GM23338 (cell line): Measurements from ENCODE around the gene ITGA3. TPM values are rescaled to one million over a fixed set of nuclear protein-coding genes. Genes with fewer than 3 reads are reported as not detected.

Source experiments
- ATAC-seq: fragments of 200-7000 bp; cut with Tn5 transposase; 3 replicates; pipeline ENCODE4 v1.9.1; 2020
- DNase-seq: peaks from one replicate; pipeline ENCODE4 v3.0.0-alpha.2; 2015; ENCODE audit warnings: low spot score
- H2AFZ ChIP-seq: fragments of 200-600 bp; sonication (generic); 2 replicates; pipeline ENCODE4 v1.8.0; 2016; ENCODE audit warnings: antibody characterized with exemption, mild to moderate bottlenecking, moderate library complexity
- H3F3A ChIP-seq: fragments of 200-600 bp; sonication (generic); replicated peaks from 2 replicates; pipeline ENCODE4 v1.8.0; 2017; ENCODE audit warnings: antibody characterized with exemption, mixed run types, low read depth
- H3K27ac ChIP-seq: fragments of 200-600 bp; sonication (generic); 2 replicates; pipeline ENCODE4 v1.6.1; 2016; ENCODE audit warnings: low read depth
- H3K27me3 ChIP-seq: fragments of 200-600 bp; sonication (generic); 2 replicates; pipeline ENCODE4 v1.8.0; 2016; ENCODE audit warnings: mild to moderate bottlenecking, mixed run types, moderate library complexity; ENCODE audit not compliant: insufficient read depth
- H3K36me3 ChIP-seq: fragments of 200-600 bp; sonication (generic); 2 replicates; pipeline ENCODE4 v1.8.0; 2016; ENCODE audit warnings: mild to moderate bottlenecking; ENCODE audit not compliant: insufficient read depth
- H3K4me1 ChIP-seq: fragments of 200-600 bp; sonication (generic); 2 replicates; pipeline ENCODE4 v1.8.0; 2016; ENCODE audit warnings: mild to moderate bottlenecking, moderate library complexity; ENCODE audit not compliant: insufficient read depth
- H3K4me2 ChIP-seq: fragments of 200-600 bp; sonication (generic); 2 replicates; pipeline ENCODE4 v1.7.1; 2017; ENCODE audit warnings: mixed run types
- H3K4me3 ChIP-seq: fragments of 200-600 bp; sonication (generic); 2 replicates; pipeline ENCODE4 v1.6.1; 2016; ENCODE audit warnings: mixed run types
- H3K79me2 ChIP-seq: fragments of 200-600 bp; sonication (generic); replicated peaks from 2 replicates; pipeline ENCODE4 v1.8.0; 2017; ENCODE audit warnings: mild to moderate bottlenecking; ENCODE audit not compliant: insufficient read depth
- H3K9me2 ChIP-seq: fragments of 200-600 bp; sonication (generic); 2 replicates; pipeline ENCODE4 v1.8.0; 2017; ENCODE audit not compliant: insufficient read depth
- H4K20me1 ChIP-seq: fragments of 200-600 bp; sonication (generic); replicated peaks from 2 replicates; pipeline ENCODE4 v1.8.0; 2017; ENCODE audit warnings: mild to moderate bottlenecking; ENCODE audit not compliant: insufficient read depth
- H3K27ac Mint-ChIP-seq: 2 replicates; pipeline ENCODE4 v1.8.0; 2020; ENCODE audit warnings: inconsistent platforms, mild to moderate bottlenecking, moderate library complexity, mixed read lengths
- H3K27me3 Mint-ChIP-seq: 3 replicates; pipeline ENCODE4 v1.8.0; 2022; ENCODE audit warnings: low read depth, mild to moderate bottlenecking, moderate library complexity, mixed read lengths, inconsistent platforms; ENCODE audit not compliant: insufficient read depth, poor library complexity
- H3K36me3 Mint-ChIP-seq: 3 replicates; pipeline ENCODE4 v1.8.0; 2021; ENCODE audit warnings: low read depth, mild to moderate bottlenecking, inconsistent platforms, moderate library complexity, mixed read lengths
- H3K4me1 Mint-ChIP-seq: 3 replicates; pipeline ENCODE4 v1.8.0; 2020; ENCODE audit warnings: mild to moderate bottlenecking, inconsistent platforms, mixed read lengths
- H3K4me3 Mint-ChIP-seq: 3 replicates; pipeline ENCODE4 v1.8.0; 2021; ENCODE audit warnings: moderate library complexity, mild to moderate bottlenecking, inconsistent platforms, mixed read lengths
- H3K9me3 Mint-ChIP-seq: 3 replicates; pipeline ENCODE4 v1.8.0; 2020; ENCODE audit warnings: moderate library complexity, mild to moderate bottlenecking, inconsistent platforms, mixed read lengths
- EZH2 ChIP-seq: fragments of 200-600 bp; sonication (generic); IDR thresholded peaks from one replicate; pipeline ENCODE4 v1.8.0; 2017; ENCODE audit warnings: antibody characterized with exemption, mild to moderate bottlenecking, low read depth; ENCODE audit not compliant: unreplicated experiment
- EZH2phosphoT487 ChIP-seq: fragments of 200-600 bp; sonication (generic); IDR thresholded peaks from one replicate; pipeline ENCODE4 v1.8.1; 2018; ENCODE audit warnings: antibody characterized with exemption; ENCODE audit not compliant: unreplicated experiment
- JUNB ChIP-seq: IDR thresholded peaks from one replicate; pipeline ENCODE4 v1.6.1; 2016; ENCODE audit warnings: antibody characterized with exemption; ENCODE audit not compliant: unreplicated experiment
- NANOG ChIP-seq: IDR thresholded peaks from 2 replicates; pipeline ENCODE4 v1.6.1; 2016; ENCODE audit warnings: antibody characterized with exemption, borderline replicate concordance
- POLR2AphosphoS5 ChIP-seq: IDR thresholded peaks from 2 replicates; pipeline ENCODE4 v1.6.1; 2016; ENCODE audit warnings: antibody characterized with exemption, low read depth
- ZNF114 ChIP-seq: fragments of 250-450 bp; sonication (Bioruptor Pico); IDR thresholded peaks from 2 replicates; pipeline ENCODE4 v1.5.0; 2020; ENCODE audit warnings: mild to moderate bottlenecking, moderate library complexity
- polyA plus RNA-seq: library from polyadenylated mRNA; unstranded; fragments of >200 nt; fragmentation: Nextera tagmentation; extraction: Ambion mirVana; gene quantifications from 2 replicates; pipeline ENCODE4 v1.2.1, GENCODE V29; 2016
- total RNA-seq: library from RNA; depleted of rRNA; stranded (reverse); fragments of >200 nt; shearing (Covaris generic); gene quantifications from 2 replicates; pipeline ENCODE4 v1.2.3, GENCODE V29; 2014
- TF ChIP-seq, protein P1 (sequence below): IDR thresholded peaks from 2 replicates; pipeline ENCODE4 v1.6.1; 2016; ENCODE audit warnings: antibody characterized with exemption
- TF ChIP-seq, protein P2 (sequence below), 2 experiments: fragments of 200-600 bp in 1 of 2; sonication (generic) in 1 of 2; conservative IDR thresholded peaks; 2 replicates each; pipeline versions ENCODE4 v1.5.1 to v1.6.1; 2016 to 2017; ENCODE audit warnings: antibody characterized with exemption in 2 of 2, low read depth in 2 of 2, mild to moderate bottlenecking in 2 of 2, moderate library complexity in 1 of 2

ITGA3 gene
- total and polyA plus RNA-seq, 2 experiments from 2014 or later: 9.6 to 28.3 TPM

DNA sequence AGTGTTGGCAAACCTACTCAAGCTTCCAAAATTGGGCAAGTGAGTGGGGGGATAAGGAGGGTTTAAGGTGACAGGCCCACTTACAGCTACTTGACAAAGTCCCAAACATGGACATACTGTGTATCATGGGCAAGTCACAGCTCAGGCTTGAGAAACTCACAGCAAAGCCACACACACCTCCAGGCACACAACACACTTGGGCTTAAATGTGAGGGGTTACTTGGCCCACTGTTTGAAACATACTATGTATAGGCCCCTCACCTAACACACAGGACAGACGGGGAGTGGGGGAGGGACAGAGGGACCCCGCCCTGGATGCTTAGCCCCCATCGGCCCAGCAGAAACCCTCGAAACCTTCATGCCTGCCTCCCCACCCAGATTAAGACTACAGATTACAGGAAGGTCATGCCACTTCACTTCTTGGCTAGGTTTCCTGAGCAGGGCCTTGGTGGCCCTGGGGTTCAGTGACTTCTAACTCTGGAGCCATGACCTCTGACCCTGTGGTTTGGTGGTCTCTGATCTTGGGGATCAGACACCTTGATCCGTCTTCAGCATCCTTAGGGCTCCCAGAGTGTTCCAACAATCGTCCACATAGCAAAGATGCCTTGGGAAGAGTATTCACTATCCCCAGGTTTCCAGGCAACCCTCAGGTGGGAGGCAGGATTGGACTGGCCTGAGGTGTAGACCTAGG lies 76.3 kb downstream of the ITGA3 start:
- Mint-ChIP-seq H3K4me1 (peaks cover 58% of the 10 kb centered on the region), H3K27ac (no peak overlapping the region), H3K27me3 (peaks cover 37% of the 10 kb centered on the region), H3K4me3 (no peak overlapping the region; the same call in 2 of the 3 replicates), H3K9me3 (no peaks in the 10 kb centered on the region), H3K36me3 (peaks cover 4% of the 10 kb centered on the region; the same call in 1 of the 3 replicates)
- no peak for TF ChIP-seq NANOG
- TF ChIP-seq EZH2: no peak
- TF ChIP-seq EZH2phosphoT487: no peak
- no peak for TF ChIP-seq ZNF114 (CRISPR knock-in tag)
- TF ChIP-seq, protein P1, sequence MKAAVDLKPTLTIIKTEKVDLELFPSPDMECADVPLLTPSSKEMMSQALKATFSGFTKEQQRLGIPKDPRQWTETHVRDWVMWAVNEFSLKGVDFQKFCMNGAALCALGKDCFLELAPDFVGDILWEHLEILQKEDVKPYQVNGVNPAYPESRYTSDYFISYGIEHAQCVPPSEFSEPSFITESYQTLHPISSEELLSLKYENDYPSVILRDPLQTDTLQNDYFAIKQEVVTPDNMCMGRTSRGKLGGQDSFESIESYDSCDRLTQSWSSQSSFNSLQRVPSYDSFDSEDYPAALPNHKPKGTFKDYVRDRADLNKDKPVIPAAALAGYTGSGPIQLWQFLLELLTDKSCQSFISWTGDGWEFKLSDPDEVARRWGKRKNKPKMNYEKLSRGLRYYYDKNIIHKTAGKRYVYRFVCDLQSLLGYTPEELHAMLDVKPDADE: no peak
- TF ChIP-seq JUNB: no peak
- TF ChIP-seq POLR2AphosphoS5: no peak
- TF ChIP-seq, protein P2, sequence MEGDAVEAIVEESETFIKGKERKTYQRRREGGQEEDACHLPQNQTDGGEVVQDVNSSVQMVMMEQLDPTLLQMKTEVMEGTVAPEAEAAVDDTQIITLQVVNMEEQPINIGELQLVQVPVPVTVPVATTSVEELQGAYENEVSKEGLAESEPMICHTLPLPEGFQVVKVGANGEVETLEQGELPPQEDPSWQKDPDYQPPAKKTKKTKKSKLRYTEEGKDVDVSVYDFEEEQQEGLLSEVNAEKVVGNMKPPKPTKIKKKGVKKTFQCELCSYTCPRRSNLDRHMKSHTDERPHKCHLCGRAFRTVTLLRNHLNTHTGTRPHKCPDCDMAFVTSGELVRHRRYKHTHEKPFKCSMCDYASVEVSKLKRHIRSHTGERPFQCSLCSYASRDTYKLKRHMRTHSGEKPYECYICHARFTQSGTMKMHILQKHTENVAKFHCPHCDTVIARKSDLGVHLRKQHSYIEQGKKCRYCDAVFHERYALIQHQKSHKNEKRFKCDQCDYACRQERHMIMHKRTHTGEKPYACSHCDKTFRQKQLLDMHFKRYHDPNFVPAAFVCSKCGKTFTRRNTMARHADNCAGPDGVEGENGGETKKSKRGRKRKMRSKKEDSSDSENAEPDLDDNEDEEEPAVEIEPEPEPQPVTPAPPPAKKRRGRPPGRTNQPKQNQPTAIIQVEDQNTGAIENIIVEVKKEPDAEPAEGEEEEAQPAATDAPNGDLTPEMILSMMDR (conservative IDR thresholded peaks at IDR 0.05; ENCODE audit: low read depth in 2 of 2): no peak
- peaks cover 36% of the 10 kb centered on the region for H3K4me1 ChIP-seq
- no peaks in the 10 kb centered on the region for H3K9me2 ChIP-seq
- no peaks in the 10 kb centered on the region for H3K79me2 ChIP-seq
- no peaks in the 10 kb centered on the region for H4K20me1 ChIP-seq
- H3K4me3 ChIP-seq: no peak overlapping the region
- no peak overlapping the region for H2AFZ ChIP-seq
- H3K27me3 ChIP-seq: peaks cover 38% of the 10 kb centered on the region
- no peak for ATAC-seq
- H3K27ac ChIP-seq: no peak overlapping the region
- H3F3A ChIP-seq: no peaks in the 10 kb centered on the region; the same call in 1 of the 2 replicates
- no peak for DNase-seq
- no peaks in the 10 kb centered on the region for H3K36me3 ChIP-seq
- 0 out of 2 replicates have a peak overlapping the region, but pooled peaks have one; percentile 71 for H3K4me2 ChIP-seq

DNA sequence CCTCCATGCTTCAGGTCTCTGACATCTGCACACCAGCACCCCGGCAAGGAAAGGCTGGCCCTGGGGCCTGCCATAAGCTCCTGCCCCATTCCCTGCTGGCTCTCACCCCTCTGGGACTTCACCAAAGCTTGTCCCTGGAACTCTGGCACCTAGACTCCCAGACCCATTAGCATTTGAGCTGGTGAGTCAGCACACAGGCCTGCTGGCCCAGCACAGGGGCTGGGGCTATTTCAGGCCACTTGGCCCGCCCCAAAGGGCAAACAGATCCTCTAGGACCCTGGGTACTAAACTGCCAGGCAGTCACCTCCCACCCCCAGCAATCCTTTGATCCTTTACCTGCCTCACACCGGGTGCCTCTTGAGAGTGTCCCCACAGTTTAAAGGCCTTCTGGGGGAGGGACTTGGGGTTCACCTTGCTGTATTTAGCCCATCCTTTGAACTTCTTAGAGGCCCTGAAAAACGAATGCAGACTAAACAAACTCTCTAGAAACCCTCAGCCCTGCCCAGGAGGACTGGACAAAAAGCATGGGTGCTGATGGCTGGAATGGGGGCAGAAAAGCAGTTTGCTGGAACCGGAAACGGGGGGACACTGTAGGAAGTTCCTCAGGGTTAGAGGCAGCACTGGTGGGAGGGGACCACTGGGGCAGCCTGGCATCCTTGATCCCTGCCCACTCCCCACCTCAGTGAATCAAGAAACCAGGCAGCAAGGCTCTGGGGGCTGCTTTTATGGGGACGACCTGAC lies 77.3 kb downstream of the ITGA3 start:
- ATAC-seq: peak; percentile 20
- no peak overlapping the region for H3K4me3 Mint-ChIP-seq

More for the DNA sequence above, 77.3 kb downstream of the ITGA3 start:
- H4K20me1 ChIP-seq: no peaks in the 10 kb centered on the region
- H3K27ac ChIP-seq: no peak overlapping the region
- H3K4me1 ChIP-seq: peaks cover 27% of the 10 kb centered on the region
- no peaks in the 10 kb centered on the region for H3K79me2 ChIP-seq
- no peaks in the 10 kb centered on the region for H3K9me2 ChIP-seq
- H3K4me1 Mint-ChIP-seq: peaks cover 49% of the 10 kb centered on the region
- H3K4me3 ChIP-seq: 0 out of 2 replicates have a peak overlapping the region, but pooled peaks have one; percentile 23
- no peaks in the 10 kb centered on the region; the same call in 1 of the 2 replicates for H3K36me3 ChIP-seq
- peaks cover 30% of the 10 kb centered on the region for H3K27me3 ChIP-seq
- H3K9me3 Mint-ChIP-seq: no peaks in the 10 kb centered on the region
- no peaks in the 10 kb centered on the region for H3F3A ChIP-seq
- no peak overlapping the region for H2AFZ ChIP-seq
- H3K27me3 Mint-ChIP-seq: peaks cover 36% of the 10 kb centered on the region
- TF ChIP-seq, protein P2 (conservative IDR thresholded peaks at IDR 0.05; ENCODE audit: low read depth in 2 of 2): no peak
- no peak for TF ChIP-seq EZH2
- no peak for TF ChIP-seq NANOG
- TF ChIP-seq, protein P1: no peak
- no peak for TF ChIP-seq POLR2AphosphoS5
- H3K4me2 ChIP-seq: peak overlapping the region; percentile 71
- peak; percentile 53 for DNase-seq
- H3K27ac Mint-ChIP-seq: no peak overlapping the region
- H3K36me3 Mint-ChIP-seq: peaks cover 8% of the 10 kb centered on the region
